GM12891 (cell line): ENCODE measurements around the gene MEGF6.

Source experiments
- POLR2A ChIP-seq: IDR thresholded peaks from 2 replicates; pipeline ENCODE4 v1.6.1; 2011; ENCODE audit warnings: low read depth, low read length, control low read depth
- POLR2AphosphoS5 ChIP-seq: IDR thresholded peaks from 2 replicates; pipeline ENCODE4 v1.6.1; 2011; ENCODE audit warnings: low read depth, low read length, control low read depth

GRCh38 chr1:3461238-3461933 is 149.9 kb downstream of the MEGF6 start:
- no peak for TF ChIP-seq POLR2A
- TF ChIP-seq POLR2AphosphoS5, result no peak
